GM12891 (cell line): Measurements from ENCODE around the gene ZNF202.

ENCODE experiments used
- PAX5 ChIP-seq: IDR thresholded peaks from 2 replicates; pipeline ENCODE4 v1.6.1; 2011; ENCODE audit warnings: low read length, moderate library complexity, mild to moderate bottlenecking; ENCODE audit not compliant: insufficient read depth, severe bottlenecking
- POLR2A ChIP-seq: IDR thresholded peaks from 2 replicates; pipeline ENCODE4 v1.6.1; 2011; ENCODE audit warnings: low read depth, low read length, control low read depth
- POLR2AphosphoS5 ChIP-seq: IDR thresholded peaks from 2 replicates; pipeline ENCODE4 v1.6.1; 2011; ENCODE audit warnings: low read depth, low read length, control low read depth
- POU2F2 ChIP-seq: IDR thresholded peaks from 2 replicates; pipeline ENCODE4 v1.6.1; 2011; ENCODE audit warnings: low read depth, mild to moderate bottlenecking, control low read depth, low read length, moderate library complexity
- SPI1 ChIP-seq: IDR thresholded peaks from 2 replicates; pipeline ENCODE4 v1.6.1; 2011; ENCODE audit warnings: low read depth, low read length, control low read depth
- TAF1 ChIP-seq: IDR thresholded peaks from 2 replicates; pipeline ENCODE4 v1.6.1; 2011; ENCODE audit warnings: low read depth, low read length, control low read depth

- TF ChIP-seq POLR2A, result no peak
- no peak for TF ChIP-seq POLR2AphosphoS5
- no peak for TF ChIP-seq TAF1
- no peak for TF ChIP-seq PAX5
- TF ChIP-seq SPI1, result no peak
- no peak for TF ChIP-seq POU2F2
Observed at GRCh38 chr11:123674297-123674696, 67.2 kb downstream of the ZNF202 start.
